Muscle of leg (tissue), 11 donors: Measurements from ENCODE around the gene ANO6. TPM values are rescaled to one million over a fixed set of nuclear protein-coding genes. Genes with fewer than 3 reads are reported as not detected.
A peak's percentile ranks its signal among the peaks of the same experiment; 100 is the strongest.

Experiments
- DNase-seq: peaks from one replicate; pipeline ENCODE4 v3.0.0; 2013
- H3K27ac ChIP-seq: one replicate; pipeline ENCODE4 v1.5.1; 2013; ENCODE audit warnings: mild to moderate bottlenecking, low read length, control low read depth
- H3K27me3 ChIP-seq: one replicate; pipeline ENCODE4 v1.6.1; 2013; ENCODE audit warnings: low read length; ENCODE audit not compliant: control insufficient read depth, insufficient read depth
- H3K36me3 ChIP-seq: one replicate; pipeline ENCODE4 v1.6.1; 2013; ENCODE audit warnings: low read length; ENCODE audit not compliant: control insufficient read depth, insufficient read depth
- H3K4me1 ChIP-seq: one replicate; pipeline ENCODE4 v1.6.1; 2013; ENCODE audit warnings: low read length; ENCODE audit not compliant: control insufficient read depth, insufficient read depth
- H3K4me3 ChIP-seq: one replicate; pipeline ENCODE4 v1.5.1; 2013; ENCODE audit warnings: low read length, control low read depth
- H3K9me3 ChIP-seq: replicated peaks from 2 replicates; pipeline ENCODE4 v1.6.1; 2013; ENCODE audit warnings: low read depth, low read length; ENCODE audit not compliant: control insufficient read depth
- WGBS: methylation state at CpG from one replicate; pipeline ENCODE4 v1.1.5; 2013; ENCODE audit warnings: missing lambda C conversion rate; ENCODE audit not compliant: insufficient coverage; 5-methylcytosine and 5-hydroxymethylcytosine counted together
- polyA plus RNA-seq, 8 donors: library from polyadenylated mRNA; unstranded; fragments of 120-200 nt; gene quantifications; one replicate each; pipeline versions ENCODE4 v1.2.1 to v1.2.3, GENCODE V29; 2013; ENCODE audit warnings: inconsistent platforms in 1 of 8, low replicate concordance in 1 of 8; ENCODE audit not compliant: insufficient read length in 8 of 8, insufficient read depth in 1 of 8
- total RNA-seq: library from RNA; stranded (reverse); fragments of 120-200 nt; gene quantifications from one replicate; pipeline ENCODE4 v1.2.4, GENCODE V29; 2013

Gene ANO6
- total and polyA plus RNA-seq, 9 donors: 38.7 to 61.7 (median 56.7) TPM

GRCh38 chr12:45289245-45290215 is 73.6 kb downstream of the ANO6 start:
- no peaks in the 10 kb centered on the region for H3K4me1 ChIP-seq

GRCh38 chr12:45290216-45290605 is 74.3 kb downstream of the ANO6 start:
- Histone ChIP-seq H3K4me1 (no peaks in the 10 kb centered on the region), H3K36me3 (no peaks in the 10 kb centered on the region), H3K4me3 (no peak overlapping the region), H3K27ac (no peak overlapping the region), H3K27me3 (no peaks in the 10 kb centered on the region), H3K9me3 (no peaks in the 10 kb centered on the region)
- 67% methylated on average over 1 of the region's 2 CpGs for WGBS
- peak; percentile 41 for DNase-seq

More at GRCh38 chr12:45289245-45290215, 73.6 kb downstream of the ANO6 start:
- 100% methylated on average over 1 of the region's 4 CpGs for WGBS
- DNase-seq: no peak
- Histone ChIP-seq H3K27me3 (no peaks in the 10 kb centered on the region), H3K36me3 (no peaks in the 10 kb centered on the region), H3K9me3 (no peaks in the 10 kb centered on the region), H3K4me3 (no peak overlapping the region), H3K27ac (no peak overlapping the region)

GRCh38 chr12:45291518-45291917 is 75.6 kb downstream of the ANO6 start:
- H3K4me1 ChIP-seq: no peaks in the 10 kb centered on the region
- no peak for DNase-seq
- H3K27ac ChIP-seq: no peak overlapping the region
- H3K36me3 ChIP-seq: no peaks in the 10 kb centered on the region
- H3K9me3 ChIP-seq: no peaks in the 10 kb centered on the region
- H3K4me3 ChIP-seq: no peak overlapping the region
- WGBS: no CpG with 5 or more reads among the region's 1 CpG
- no peaks in the 10 kb centered on the region for H3K27me3 ChIP-seq

- H3K9me3 ChIP-seq: no peaks in the 10 kb centered on the region
- H3K36me3 ChIP-seq: no peaks in the 10 kb centered on the region
- peak; percentile 57 for DNase-seq
- H3K4me1 ChIP-seq: no peaks in the 10 kb centered on the region
- H3K27ac ChIP-seq: peak overlapping the region; percentile 80
- WGBS: 100% methylated on average over 1 of the region's 4 CpGs
- H3K4me3 ChIP-seq: no peak overlapping the region
- no peaks in the 10 kb centered on the region for H3K27me3 ChIP-seq
These were observed 76.7 kb downstream of the ANO6 start for GRCh38 chr12:45292486-45293195.

GRCh38 chr12:45294906-45295305 is 79.0 kb downstream of the ANO6 start:
- Histone ChIP-seq H3K27me3 (no peaks in the 10 kb centered on the region), H3K4me3 (no peak overlapping the region), H3K4me1 (no peaks in the 10 kb centered on the region), H3K27ac (no peak overlapping the region), H3K9me3 (no peaks in the 10 kb centered on the region), H3K36me3 (no peaks in the 10 kb centered on the region)
- DNase-seq: no peak
- WGBS: no CpG with 5 or more reads among the region's 5 CpGs

GRCh38 chr12:45296046-45296586 is 80.2 kb downstream of the ANO6 start:
- H3K27ac ChIP-seq: no peak overlapping the region
- no peaks in the 10 kb centered on the region for H3K4me1 ChIP-seq
- 92% methylated on average over 3 of the region's 7 CpGs for WGBS
- no peaks in the 10 kb centered on the region for H3K9me3 ChIP-seq
- DNase-seq: no peak
- no peaks in the 10 kb centered on the region for H3K27me3 ChIP-seq
- no peaks in the 10 kb centered on the region for H3K36me3 ChIP-seq
- no peak overlapping the region for H3K4me3 ChIP-seq

- no peak for DNase-seq
- Histone ChIP-seq H3K4me3 (no peak overlapping the region), H3K27ac (no peak overlapping the region), H3K4me1 (no peaks in the 10 kb centered on the region), H3K9me3 (no peaks in the 10 kb centered on the region), H3K27me3 (no peaks in the 10 kb centered on the region), H3K36me3 (no peaks in the 10 kb centered on the region)
- no CpG with 5 or more reads among the region's 4 CpGs for WGBS
These were observed 82.2 kb downstream of the ANO6 start for GRCh38 chr12:45298047-45298446.

- Histone ChIP-seq H3K36me3 (peaks cover 2% of the 10 kb centered on the region), H3K4me3 (no peak overlapping the region), H3K9me3 (no peaks in the 10 kb centered on the region), H3K4me1 (no peaks in the 10 kb centered on the region), H3K27ac (peak overlapping the region; percentile 49), H3K27me3 (no peaks in the 10 kb centered on the region)
- no CpG with 5 or more reads among the region's 8 CpGs for WGBS
- peak; percentile 66 for DNase-seq
These were observed 83.1 kb downstream of the ANO6 start for GRCh38 chr12:45298721-45299692.

GRCh38 chr12:45302621-45303369 is 86.9 kb downstream of the ANO6 start:
- no CpG with 5 or more reads among the region's 2 CpGs for WGBS
- no peak for DNase-seq
- Histone ChIP-seq H3K9me3 (no peaks in the 10 kb centered on the region), H3K36me3 (peaks cover 2% of the 10 kb centered on the region), H3K27ac (no peak overlapping the region), H3K27me3 (no peaks in the 10 kb centered on the region), H3K4me3 (no peak overlapping the region), H3K4me1 (peaks cover 7% of the 10 kb centered on the region)
